ENCODE results near the gene HEPACAM.
A peak's percentile ranks its signal among the peaks of the same experiment; 100 is the strongest.

The HEPACAM gene

GRCh38 chr11:124882339-124883071 is 53.3 kb downstream of the HEPACAM start:
- H3K27ac ChIP-seq = peak overlapping the region; percentile 80
- no peak for TF ChIP-seq CTCF (conservative IDR thresholded peaks at IDR 0.05)

GRCh38 chr11:124880958-124881357 is 54.9 kb downstream of the HEPACAM start:
- peak overlapping the region; percentile 80; the same call in 1 of the 2 replicates for H3K27ac ChIP-seq
- TF ChIP-seq CTCF (conservative IDR thresholded peaks at IDR 0.05) = no peak

GRCh38 chr11:124880290-124880611 is 55.6 kb downstream of the HEPACAM start:
- TF ChIP-seq CTCF (conservative IDR thresholded peaks at IDR 0.05) = no peak
- no peak overlapping the region; the same call in 1 of the 2 replicates for H3K27ac ChIP-seq

- H3K27ac ChIP-seq = no peak overlapping the region; the same call in 1 of the 2 replicates
- TF ChIP-seq CTCF (conservative IDR thresholded peaks at IDR 0.05) = no peak
These were observed 56.2 kb downstream of the HEPACAM start for GRCh38 chr11:124879493-124880289.

GRCh38 chr11:124878759-124879492 is 56.9 kb downstream of the HEPACAM start:
- no peak overlapping the region for H3K27ac ChIP-seq
- no peak for TF ChIP-seq CTCF (conservative IDR thresholded peaks at IDR 0.05)

GRCh38 chr11:124877910-124878758 is 57.7 kb downstream of the HEPACAM start:
- TF ChIP-seq CTCF (conservative IDR thresholded peaks at IDR 0.05) = no peak
- no peak overlapping the region for H3K27ac ChIP-seq
